NCI-H1694 (cell line): Measurements from ENCODE around the gene KIF21B.
"Not testable (repeated sequence)": the region's sequence is repeated elsewhere in the genome, so short reads cannot be mapped to it uniquely, and the experiment has no call there.

Source experiments
- DNase-seq: peaks from one replicate; lab custom pipeline; 2025; lab: John Stamatoyannopoulos, UW

Gene KIF21B

DNA sequence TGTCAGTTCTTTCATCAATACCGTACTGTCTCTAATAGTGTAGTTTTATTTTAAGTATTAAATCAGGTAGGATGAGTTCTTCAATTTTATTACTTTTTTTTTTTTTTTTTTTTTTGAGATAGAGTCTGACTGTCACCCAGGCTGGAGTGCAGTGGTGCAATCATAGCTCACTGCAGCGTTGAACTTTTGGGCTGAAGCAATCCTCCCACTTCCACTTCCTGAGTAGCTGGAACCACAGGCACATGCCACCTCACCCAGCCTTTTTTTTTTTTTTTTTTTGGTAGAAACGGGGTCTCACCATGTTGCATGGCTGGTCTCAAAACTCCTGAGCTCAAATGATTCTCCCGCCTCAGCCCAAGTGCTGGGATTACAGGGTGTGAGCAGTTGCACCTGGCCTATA, 84.6 kb downstream of the KIF21B start:
- DNase-seq: no peak

DNA sequence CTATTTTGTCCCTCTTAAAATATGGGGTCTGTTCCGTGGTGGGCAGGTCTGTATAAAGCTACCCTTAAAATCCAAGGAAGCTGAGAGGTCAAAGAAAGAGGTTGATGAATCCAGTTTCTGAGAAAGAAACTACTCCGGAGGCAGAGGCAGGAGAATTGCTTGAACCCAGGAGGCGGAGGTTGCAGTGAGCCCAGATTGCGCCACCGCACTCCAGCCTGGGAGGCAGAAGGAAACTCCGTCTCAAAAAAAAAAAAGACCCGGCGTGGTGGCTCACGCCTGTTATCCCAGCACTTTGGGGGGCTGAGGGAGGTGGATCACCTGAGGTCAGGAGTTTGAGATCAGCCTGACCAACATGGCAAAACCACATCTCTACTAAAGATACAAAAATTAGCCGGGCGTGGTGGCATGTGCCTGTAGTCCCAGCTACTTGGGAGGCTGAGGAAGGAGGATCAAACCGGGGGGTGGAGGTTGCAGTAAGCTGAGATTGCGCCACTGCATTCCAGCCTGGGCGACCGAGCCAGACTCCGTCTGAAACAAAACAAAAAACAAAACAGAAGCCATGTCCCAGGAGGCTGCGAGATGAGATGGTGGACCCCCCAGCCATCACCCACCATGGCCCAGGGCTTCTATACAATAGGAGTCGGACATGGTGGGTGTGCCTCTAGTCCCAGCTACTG, 88.1 kb downstream of the KIF21B start:
- not testable (repeated sequence) for DNase-seq

DNA sequence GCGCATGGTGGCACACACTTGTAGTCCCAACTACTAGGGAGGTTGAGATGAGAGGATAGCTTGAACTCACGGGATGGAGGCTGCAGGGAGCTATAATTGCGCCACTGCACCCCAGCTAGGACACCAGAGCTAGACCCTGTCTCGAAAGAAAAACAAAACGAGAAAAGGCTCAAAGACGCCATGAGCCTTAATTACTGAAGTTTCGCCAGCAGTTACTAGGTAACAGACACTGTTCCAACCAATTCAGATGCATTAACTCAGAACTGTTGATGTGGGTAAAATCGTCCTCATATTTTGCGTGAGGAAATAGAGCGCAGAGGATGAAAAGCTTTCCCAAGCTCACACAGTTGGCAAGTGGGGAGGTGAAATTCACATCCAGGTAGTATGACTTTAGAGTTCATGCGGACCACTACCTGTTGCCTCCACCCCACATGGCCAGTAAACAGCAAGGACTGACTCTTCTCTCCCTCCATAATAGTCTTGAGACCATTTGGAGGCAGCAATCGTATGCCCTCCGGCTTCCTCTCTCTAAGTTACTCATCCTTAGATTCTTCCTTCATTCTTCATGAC, 88.8 kb downstream of the KIF21B start:
- no peak for DNase-seq

- DNase-seq: no peak
These were observed 91.7 kb downstream of the KIF21B start for GRCh38 chr1:200931776-200932175.

- DNase-seq: not testable (repeated sequence)
These were observed 93.2 kb downstream of the KIF21B start for GRCh38 chr1:200930285-200930684.

- no peak for DNase-seq
These were observed 93.8 kb downstream of the KIF21B start for GRCh38 chr1:200929530-200930278.

GRCh38 chr1:200925831-200926230, 97.7 kb downstream of the KIF21B start:
- DNase-seq: no peak

DNA sequence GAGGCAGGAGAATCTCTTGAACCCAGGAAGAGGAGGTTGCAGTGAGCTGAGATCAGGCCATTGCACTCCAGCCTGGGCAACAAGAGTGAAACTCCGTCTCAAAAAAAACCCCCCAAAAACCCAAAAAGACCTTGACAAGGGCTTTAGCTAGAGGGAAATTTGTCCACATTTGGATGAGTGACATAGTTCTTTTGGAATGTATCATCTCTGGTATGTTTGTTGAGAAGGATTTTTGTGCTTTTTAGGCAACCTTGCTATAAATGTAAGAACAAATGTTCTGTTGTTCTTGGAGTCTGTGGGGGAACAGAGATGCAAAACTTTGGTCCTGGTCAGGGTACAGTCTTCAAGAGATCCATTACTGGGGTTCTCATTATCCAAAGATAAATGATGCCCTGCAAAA, 99.9 kb downstream of the KIF21B start:
- no peak for DNase-seq

GRCh38 chr1:200922406-200922805, 101.1 kb downstream of the KIF21B start:
- no peak for DNase-seq

GRCh38 chr1:200921571-200922110, 101.9 kb downstream of the KIF21B start:
- DNase-seq: no peak
